Stimulated activated CD8-positive, alpha-beta memory T cell treated with anti-CD3 and anti-CD28 coated beads, Interleukin-12 subunit alpha, Interleukin-12 subunit beta, amount 100 ng/mL, for 24 hours (primary cell): ENCODE measurements around the gene CIAO2B.

Source experiments
- DNase-seq: peaks from one replicate; pipeline ENCODE4 v3.0.0-alpha.2; 2020; ENCODE audit errors: extremely low read depth

CIAO2B gene

DNA sequence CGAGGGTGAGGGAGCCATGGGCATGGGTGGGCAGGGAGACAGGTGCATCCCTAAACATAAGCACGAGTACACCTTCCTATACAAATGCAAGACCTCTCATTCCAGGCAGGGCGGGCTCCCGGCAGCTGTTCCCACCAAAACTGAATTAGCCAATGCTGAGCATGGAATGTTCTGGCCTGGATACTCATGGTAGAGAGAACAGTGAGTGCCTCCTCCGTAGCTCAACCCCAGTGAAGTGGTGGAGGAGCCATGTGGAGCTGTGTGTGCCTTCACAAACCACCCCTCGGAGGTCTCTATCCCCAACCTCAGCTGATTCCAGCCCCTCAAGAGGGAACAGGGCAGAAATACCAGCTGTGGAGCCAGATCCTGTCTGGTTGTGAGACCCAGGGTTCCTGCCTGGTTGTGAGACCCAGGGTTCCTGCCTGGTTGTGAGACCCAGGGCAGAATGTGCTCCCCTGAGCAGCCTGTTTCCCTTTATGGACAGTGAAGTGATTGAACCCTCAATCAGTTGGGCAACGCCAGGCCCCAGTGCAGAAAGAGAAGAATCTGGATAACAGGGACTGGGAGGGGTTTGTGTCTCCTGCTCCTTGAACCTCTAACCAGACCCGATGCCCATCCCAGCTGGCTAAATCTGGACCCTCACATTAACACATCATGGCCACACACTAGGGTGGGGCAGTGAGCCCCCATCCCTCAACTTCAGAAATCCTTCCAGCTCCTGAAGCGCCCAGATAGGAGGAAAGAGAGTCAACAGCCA lies 13.1 kb downstream of the CIAO2B start:
- DNase-seq = no peak

DNA sequence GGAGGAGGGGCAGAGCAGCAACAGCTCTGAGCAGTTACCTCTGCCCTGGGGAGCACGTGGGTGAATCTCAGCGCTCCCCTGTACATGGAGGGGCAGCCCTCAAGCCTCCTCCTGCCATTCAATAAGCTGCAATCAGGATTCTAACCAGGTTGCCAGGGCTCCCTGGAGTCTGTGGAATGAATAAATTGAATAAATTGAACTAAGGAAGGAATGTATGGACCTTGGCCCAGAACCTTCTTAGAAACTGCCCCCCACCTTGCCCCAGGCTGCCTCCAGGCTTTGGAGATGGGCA lies 14.0 kb downstream of the CIAO2B start:
- DNase-seq = no peak

DNA sequence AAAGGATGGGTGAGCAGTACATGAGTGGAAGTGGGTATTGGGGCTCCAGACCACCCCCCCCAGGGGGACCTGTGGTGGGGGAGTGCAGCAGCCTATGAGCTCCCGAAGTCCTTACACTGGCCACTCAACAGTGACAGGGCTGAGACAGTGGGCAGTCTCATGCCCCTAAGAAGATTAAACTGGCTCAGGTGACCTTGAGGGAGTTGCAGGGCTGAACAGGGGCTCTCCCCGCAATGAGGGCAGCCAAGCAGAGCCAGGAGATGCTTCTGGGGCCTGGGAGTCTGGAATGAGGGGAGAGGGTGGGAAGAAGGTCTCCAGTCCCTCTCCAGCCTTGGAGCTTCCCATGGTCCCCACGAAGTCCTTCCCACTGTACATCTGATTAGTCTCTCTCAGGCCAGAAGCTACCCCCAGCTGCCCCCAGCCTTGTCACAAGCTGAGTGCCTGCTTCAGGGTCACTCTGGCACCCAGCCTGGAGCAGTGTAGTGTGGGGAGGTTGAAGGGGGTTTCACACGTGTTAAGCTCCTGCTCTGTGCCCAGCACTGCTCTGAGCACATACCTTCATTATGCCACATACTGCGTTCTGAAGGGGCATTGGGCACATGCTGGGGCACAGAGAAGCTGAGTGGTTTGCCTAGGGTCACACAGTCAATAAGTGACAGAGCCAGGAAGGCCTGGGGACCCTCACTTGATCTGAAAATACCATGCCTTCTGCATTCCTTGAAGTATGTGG lies 14.5 kb downstream of the CIAO2B start:
- DNase-seq = no peak

DNA sequence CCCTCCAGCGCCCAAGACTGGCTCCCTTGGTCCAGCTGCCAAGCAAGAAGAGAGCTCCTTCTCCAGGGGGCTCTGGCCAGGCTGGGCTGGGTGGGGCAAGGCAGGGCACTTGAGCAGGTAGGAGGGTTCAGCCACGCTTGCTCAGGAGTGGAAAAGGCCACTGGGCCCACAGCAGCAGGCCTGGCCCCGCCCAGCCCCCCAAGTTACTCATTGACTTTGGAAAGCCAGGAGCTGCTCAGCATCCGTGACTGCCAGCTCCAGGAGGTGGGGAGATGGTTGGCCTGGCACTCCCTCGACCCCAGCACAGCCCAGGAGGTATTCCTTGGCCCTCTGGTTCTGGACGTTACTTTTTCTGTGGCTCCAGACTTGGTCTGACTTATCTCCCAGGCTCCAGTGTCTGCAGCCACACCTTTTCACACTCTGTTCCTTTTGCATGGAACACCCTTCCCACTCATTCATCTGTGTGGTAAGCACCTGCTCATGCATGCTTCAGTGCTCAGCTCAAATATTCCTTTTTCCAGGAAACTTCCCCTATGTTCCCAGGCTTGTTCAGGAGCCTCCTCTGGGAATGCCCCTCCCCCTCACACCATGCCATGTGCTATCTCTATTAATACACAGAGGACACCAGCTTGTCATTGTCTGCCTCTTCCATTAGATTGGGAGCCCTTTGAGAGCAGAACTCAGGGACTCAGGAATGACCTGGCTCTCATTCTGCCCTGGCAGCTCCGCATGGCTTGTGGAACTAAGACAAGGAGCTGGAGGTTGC lies 15.2 kb downstream of the CIAO2B start, which contains the start of gene CDH16:
Gene CDH16, minus strand, starts transcription at position 83 of the 766 bp plus-strand sequence. CDS start 820 bp downstream, outside the sequence.
- no peak for DNase-seq

DNA sequence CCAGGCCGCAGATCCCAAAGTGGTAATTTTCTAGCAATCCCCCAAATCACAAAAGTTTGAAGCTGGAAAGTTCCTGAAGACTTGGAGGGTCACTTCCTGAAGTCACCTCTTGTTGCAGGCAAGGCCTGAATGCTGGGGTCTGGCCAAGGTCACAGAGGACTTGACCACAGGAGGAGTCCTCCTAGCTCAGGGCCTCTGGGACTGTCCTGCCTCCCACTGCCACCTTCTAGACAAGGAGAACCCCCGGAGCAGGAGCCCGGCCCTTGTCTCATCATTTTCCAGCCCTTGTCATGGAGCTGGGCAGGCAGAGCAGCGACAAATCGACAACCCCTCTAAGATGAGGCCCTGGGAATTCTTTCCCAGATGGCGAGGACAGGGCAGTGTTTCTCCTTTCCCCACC lies 15.8 kb downstream of the CIAO2B start:
- DNase-seq = no peak

DNA sequence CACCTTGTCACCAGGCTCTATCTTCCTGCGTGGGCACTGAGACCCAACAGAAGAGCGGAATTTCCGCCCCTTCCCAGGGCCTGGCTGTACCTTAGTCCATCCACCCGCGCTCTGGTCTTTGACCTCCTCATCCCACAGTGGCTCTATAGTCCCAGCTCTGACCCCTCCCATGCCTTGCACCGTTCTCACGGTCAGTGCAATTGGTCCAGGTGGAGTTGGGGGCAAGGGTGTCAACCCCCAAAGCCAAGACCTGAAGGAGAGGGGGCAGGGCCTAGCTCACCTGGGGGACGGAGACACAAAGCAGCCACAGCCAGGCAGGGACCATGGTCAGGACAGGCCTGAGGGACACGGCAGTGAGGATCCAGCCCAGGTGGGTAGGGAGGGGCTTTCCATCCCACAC lies 16.5 kb downstream of the CIAO2B start:
- DNase-seq = no peak

DNA sequence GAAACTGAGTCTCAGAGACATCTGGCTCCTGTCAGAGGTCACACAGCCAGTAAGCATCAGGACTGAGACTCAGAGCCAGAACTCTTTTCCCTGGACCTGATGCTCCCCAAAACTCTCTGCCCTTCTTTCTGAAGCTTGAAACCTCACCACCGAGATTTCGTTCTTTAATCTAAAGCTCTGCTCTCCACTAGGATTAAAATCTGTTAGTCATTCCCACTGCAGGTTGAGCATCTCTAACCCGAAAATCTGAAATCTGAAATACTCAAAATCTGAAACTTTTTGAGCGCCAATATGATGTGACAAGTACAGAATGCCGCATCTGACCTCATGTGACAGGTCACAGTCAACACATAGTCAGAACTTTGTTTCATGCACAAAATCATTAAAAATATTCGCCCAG lies 17.7 kb downstream of the CIAO2B start:
- no peak for DNase-seq

DNA sequence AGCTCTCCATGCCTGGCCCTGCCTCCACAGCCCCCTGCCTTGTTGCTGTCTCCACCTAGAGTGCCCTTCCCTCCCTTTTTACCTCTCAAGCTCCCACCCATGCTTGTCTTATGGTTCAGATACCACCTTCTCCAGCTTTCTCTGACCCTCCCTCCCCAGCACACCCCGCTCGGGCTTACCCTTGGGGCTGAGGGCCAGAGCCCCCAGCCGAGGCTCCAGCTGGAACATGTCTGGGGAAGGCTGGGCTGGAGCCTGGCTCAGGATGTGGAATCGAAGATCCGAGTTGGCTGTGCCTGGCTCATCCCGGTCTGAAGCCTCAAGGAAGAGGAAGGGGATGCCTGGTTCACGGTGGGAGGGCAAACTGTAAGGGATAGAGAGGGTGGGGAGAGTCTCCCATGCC lies 19.2 kb downstream of the CIAO2B start:
- DNase-seq = no peak

DNA sequence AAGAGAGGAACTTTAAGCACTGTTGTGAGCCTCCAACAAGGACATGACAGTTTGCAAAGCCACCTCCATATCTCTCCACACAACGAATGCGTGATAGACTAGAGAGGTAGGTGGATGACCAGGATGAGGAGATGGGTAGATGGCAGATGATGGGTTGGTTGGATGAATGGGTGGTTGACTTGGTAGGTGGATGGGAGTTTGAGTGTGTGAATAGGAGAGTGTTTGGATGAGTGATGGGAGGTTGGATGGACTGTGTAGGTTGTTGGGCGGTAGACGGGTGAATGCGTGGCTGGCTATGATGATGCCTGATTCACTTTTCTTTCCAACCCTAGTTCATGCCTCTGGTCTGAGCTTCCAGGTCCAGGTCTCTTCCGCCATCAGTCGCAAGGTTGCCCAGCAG lies 19.7 kb downstream of the CIAO2B start:
- DNase-seq = no peak

DNA sequence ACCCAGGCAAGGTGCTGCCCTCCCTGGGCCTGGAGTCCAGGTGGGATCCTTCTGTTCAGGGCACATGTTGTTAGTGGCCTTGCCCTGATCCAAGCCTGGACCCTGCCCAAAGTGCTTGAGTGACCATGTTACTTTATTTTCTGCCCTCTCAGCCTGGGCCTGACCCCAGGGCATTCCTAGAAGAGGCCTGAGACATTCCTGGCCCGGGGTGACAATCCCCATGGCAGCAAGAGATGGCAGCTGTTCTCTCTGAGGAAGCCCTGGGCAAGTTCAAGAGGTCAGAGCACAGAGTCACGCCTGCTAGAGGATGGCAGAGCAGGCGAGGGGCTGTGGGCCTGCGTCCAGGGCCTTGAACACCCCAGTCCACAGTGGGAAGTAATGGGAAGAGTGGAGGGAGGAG lies 20.5 kb downstream of the CIAO2B start:
- DNase-seq = no peak

DNA sequence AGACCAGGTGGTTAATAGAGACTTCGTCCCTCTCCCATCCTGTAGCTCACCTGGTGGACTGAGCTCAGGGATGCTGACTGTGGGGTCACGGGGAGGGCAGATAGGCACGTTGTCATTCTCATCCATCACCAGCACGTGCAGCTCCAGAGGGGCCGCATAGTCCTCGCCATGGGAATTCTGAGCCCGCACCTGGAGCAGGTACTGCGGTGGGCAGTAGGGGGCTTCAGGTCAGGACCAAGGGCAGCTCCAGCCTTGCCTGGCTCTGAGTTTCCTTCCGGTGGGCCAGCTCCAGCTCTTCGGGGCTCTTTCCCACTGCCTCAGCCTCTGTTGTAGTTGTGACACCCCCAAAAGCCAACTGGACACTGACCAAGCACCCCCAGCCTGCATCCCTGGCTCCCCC lies 21.1 kb downstream of the CIAO2B start:
- no peak for DNase-seq

DNA sequence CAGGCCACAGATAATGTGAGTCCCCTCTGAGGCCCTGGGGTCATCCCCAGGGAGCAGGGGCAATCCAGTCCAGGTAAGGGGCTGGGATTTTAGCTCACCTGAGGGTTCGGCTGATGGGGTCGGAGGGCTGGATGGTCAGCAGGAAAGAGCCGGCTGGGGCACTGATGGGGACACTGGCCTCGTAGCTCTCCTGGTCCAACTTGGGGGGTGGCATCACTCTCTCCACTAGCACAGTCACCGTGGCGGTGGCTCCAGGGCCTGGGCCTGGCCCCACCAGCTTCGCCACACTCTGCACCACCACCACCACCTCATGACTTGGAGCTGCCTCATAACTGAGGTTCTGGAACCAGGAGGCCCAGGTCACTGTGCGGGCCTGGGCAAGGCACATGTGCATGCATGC lies 22.4 kb downstream of the CIAO2B start:
- no peak for DNase-seq

DNA sequence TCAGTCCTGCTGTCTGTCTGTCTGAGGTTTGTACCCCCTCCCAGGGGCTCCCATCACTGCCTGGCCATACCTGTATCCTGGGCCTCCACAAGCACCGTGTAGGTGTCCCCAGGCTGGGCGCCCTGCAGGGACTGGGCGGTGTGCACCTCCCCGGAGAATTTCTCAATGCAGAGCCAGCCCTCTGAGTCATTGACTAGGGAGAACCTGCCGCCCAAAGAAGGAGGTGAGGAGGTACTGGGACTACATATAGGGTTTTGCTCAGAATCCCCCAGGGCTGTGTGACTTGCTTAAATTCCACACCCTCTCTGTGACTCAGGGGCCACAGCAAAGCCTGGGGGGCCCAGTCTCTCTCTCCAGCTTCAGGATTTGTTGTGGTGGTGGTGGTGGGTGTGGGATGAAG lies 23.1 kb downstream of the CIAO2B start:
- DNase-seq = no peak

DNA sequence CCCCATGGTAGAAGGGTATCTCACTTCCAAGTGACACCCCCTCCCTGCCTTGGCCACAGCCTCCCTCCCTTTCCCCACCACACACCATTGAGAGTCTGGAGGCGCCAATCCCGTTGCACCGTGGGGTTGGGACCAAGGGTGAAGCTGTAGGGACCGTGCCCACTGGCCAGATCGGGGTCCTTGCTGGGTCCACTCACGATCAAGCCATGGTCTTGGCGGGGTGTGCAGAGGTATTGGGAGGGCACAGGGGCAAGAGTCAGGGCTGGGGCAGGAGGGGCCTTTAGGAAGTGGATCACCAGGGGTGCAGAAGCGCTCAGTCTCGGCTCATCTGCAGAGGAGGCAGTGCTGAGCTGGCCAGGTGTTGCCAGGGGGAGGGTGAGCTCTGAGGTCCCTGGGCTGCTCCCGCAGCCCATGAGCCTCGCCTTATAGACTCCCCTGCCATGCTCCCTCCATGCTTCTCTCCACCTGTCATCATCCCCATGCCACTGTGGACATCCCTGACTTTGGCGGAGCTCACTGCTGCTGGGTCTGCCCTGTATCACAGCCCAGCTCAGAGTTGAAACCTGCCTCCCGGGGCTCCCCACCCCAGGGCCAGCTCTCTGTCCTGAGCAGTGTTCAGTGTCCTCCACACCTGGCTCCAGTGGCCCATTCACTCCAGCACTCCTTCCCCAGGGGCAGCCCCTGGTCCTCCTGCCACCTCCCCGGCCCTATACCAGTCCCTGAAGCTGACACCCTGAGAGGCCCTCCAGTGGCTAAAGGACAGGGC lies 23.8 kb downstream of the CIAO2B start:
- DNase-seq = no peak

DNA sequence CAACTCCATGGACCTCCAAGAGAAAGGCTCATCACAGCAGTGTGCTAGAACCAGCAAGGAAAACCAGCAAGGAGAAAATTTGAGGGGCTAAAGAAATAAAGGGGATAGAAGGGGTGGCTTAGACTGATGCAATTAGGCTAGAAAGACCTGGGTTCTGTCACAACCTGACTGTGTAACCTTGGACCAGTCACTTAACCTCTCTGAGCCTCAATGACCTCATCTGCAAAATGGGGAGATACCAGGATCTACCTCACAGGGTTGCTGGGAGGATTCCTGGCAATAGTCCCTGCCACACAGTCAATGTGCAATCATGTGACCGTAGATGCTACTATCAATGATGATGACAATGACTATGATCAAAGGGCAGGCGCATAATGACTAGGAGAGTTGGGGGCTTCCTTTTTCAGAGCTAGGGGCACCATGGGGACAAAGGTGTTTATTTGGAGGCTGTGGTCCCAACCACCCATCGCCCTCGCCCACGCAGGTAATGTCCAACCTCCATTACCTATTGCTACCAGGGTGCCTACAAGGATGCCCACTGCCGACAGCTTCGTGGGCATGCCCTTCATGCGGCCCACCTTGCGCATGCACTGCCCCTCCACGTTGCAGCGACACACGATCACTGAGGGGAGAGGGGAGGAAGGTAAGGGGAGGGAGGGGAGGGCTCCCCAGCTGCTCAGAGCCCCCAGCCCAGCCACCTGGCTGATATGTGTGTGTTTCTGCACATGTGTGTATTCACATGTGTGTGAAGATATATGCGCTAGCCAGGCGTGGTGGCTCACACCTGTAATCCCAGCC lies 25.2 kb downstream of the CIAO2B start:
- no peak for DNase-seq

DNA sequence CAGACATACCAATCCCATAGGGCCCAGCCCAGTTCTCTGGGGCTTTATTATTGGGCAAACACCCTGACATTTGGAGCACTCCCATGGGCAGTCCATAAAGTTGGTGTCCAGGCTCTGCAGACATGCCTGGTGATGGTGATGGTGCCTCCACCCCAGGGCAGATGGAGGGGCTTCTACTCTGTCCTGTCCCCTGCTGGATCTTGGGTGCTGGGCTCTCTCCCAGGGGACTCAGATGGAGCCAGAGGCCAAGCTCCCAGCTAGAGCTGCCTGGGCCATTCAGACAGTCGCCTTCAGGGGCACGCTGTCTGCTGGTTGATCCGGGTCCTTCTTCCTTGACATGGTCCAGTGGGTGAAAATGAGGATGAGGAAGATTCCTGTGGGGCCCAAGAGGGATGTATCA lies 26.1 kb downstream of the CIAO2B start:
- DNase-seq = no peak

DNA sequence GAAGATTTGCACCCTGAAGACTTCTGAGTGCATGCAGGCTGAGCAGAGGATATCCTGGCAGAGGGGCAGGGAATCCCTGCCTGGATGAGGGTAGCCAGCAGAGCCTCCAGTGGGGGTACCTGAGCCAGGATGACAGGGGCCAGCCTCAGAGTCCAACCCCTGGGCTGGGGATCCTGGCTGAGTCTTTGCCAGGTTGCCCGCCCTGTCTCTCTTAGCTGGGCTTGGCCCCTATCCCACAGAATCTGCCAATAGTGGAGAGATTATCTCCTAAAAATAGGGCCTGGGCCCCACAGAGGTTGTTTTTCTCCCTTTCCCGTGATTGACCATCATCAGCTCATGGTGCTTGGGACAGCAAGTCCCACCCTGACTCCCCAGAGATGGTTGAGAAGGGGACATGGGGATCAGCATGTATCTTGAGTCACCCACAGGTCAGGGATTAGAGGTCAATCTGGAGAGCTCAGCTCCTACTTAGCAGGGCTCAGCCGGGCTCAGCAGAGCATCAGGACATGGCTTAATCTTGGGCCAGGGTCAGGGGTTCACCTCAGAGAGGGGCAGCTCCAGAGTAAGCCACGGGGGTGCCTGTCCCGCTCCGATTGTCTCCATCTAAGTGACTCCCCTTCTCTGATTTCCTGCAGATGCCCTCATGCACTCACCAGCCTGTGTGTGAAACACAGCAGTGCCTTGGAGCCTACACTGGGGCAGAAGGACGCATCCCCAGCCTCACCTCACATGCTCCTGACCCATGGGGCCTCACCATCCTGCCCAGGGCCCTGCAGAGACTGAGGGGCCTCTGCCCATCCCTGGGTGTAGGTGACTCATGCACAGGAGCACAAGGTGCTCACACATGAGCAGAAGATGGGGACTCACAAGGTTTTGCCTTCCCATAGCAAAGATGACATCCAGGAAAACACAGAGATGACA lies 27.0 kb downstream of the CIAO2B start:
- DNase-seq = no peak

DNA sequence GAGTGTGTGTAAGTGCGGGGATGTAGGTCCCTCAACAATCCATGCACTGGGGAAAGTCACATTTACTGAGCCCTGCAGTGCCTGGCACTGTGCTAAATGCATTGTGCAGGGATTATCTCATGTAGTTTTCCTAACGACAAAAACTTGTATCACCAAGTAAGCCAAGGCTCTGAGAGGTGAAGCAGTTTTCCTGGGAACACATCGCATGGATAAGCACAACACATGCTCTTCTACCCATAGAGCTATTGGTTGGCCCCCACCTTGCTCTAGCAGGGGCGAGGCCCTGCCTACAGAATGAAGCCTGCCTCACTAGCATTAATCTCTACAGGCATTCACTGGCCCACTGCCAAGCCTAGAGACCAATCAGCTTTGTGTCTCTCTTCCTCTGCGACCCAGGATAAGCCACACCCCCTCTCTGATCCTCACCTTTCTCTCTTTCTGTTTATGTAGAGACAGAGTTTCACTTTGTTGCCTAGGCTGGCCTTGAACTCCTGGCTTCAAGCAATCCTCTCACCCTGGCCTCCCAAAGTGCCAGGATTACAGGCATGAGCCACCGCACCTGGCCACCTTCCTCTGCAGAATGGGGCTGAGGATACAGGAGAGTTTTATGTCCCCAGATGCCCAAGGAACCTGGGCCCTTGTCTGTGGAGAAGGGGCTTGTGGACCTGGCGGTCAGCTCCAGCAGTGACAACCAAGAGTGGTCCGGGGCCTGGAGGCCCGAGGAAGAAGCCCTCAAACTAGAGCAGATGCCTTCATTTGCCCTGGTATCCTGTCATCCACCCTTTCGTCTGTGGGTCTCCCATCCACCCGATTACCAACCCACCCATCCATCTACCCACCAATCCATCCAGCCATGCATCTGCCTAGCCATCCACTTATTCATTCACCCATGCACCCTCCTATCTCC lies 28.3 kb downstream of the CIAO2B start:
- no peak for DNase-seq
